PC-9 (cell line): Measurements from ENCODE around the gene CXCL12.

Source experiments
- CTCF ChIP-seq: fragments of 200-600 bp; sonication (generic); conservative IDR thresholded peaks from 2 replicates; pipeline ENCODE4 v1.6.1; 2017; ENCODE audit warnings: mixed run types, antibody characterized with exemption, mild to moderate bottlenecking, moderate library complexity
- EZH2 ChIP-seq: fragments of 200-600 bp; sonication (generic); IDR thresholded peaks from 2 replicates; pipeline ENCODE4 v1.8.0; 2017; ENCODE audit warnings: antibody characterized with exemption, low read depth

GRCh38 chr10:44358080-44358771 is 26.7 kb downstream of the CXCL12 start:
- no peak for TF ChIP-seq CTCF
- no peak for TF ChIP-seq EZH2
